Mesenchymal stem cell (in vitro differentiated cells and primary cell): ENCODE results near the gene TAOK3.

Source experiments
- DNase-seq: peaks from one replicate; pipeline ENCODE4 v3.0.0-alpha.2; 2013
- H2AFZ ChIP-seq: one replicate; pipeline ENCODE4 v1.6.1; 2013; ENCODE audit warnings: low read depth, mild to moderate bottlenecking, control low read depth, inconsistent platforms, low read length, moderate library complexity
- H2AK5ac ChIP-seq: 2 replicates; pipeline ENCODE4 v1.6.1; 2013; ENCODE audit warnings: low read length, moderate library complexity, mild to moderate bottlenecking, inconsistent platforms; ENCODE audit not compliant: severe bottlenecking
- H2BK120ac ChIP-seq: one replicate; pipeline ENCODE4 v1.6.1; 2013; ENCODE audit warnings: low read depth, mild to moderate bottlenecking, inconsistent platforms, low read length, moderate library complexity
- H2BK12ac ChIP-seq, 2 experiments: one replicate each; pipeline ENCODE4 v1.6.1; 2013; ENCODE audit warnings: inconsistent platforms in 2 of 2, low read length in 2 of 2, mild to moderate bottlenecking in 2 of 2, moderate library complexity in 2 of 2, control low read depth in 1 of 2
- H2BK15ac ChIP-seq: one replicate; pipeline ENCODE4 v1.6.1; 2013; ENCODE audit warnings: mild to moderate bottlenecking, low read depth, inconsistent platforms; ENCODE audit not compliant: poor library complexity, severe bottlenecking
- H2BK5ac ChIP-seq: 2 replicates; pipeline ENCODE4 v1.6.1; 2013; ENCODE audit warnings: low read depth, mild to moderate bottlenecking, low read length, control low read depth, inconsistent platforms; ENCODE audit not compliant: poor library complexity, severe bottlenecking
- H3K14ac ChIP-seq, 2 experiments: one replicate each; pipeline ENCODE4 v1.6.1; 2013; ENCODE audit warnings: inconsistent platforms in 2 of 2, low read length in 2 of 2, control low read depth in 1 of 2, mild to moderate bottlenecking in 1 of 2, moderate library complexity in 1 of 2
- H3K18ac ChIP-seq, 2 experiments: one replicate each; pipeline ENCODE4 v1.6.1; 2013; ENCODE audit warnings: inconsistent platforms in 2 of 2, low read length in 2 of 2, control low read depth in 1 of 2, low read depth in 1 of 2, mild to moderate bottlenecking in 1 of 2
- H3K23ac ChIP-seq, 2 experiments: one replicate each; pipeline ENCODE4 v1.6.1; 2013; ENCODE audit warnings: inconsistent platforms in 2 of 2, low read length in 2 of 2, mild to moderate bottlenecking in 2 of 2, moderate library complexity in 2 of 2, control low read depth in 1 of 2
- H3K27ac ChIP-seq: 2 replicates; pipeline ENCODE4 v1.5.1; 2013; ENCODE audit warnings: mild to moderate bottlenecking, moderate library complexity, low read length, control low read depth, inconsistent platforms; ENCODE audit not compliant: poor library complexity, severe bottlenecking
- H3K27me3 ChIP-seq, 2 experiments: 2 replicates each; pipeline versions ENCODE4 v1.6.1 to v1.7.0; 2013; ENCODE audit warnings: low read length in 2 of 2, mild to moderate bottlenecking in 2 of 2, moderate library complexity in 2 of 2, control low read depth in 1 of 2, inconsistent platforms in 1 of 2; ENCODE audit not compliant: control insufficient read depth in 1 of 2, insufficient read depth in 1 of 2
- H3K36me3 ChIP-seq, 2 experiments: 2 replicates each; pipeline versions ENCODE4 v1.6.1 to v1.7.0; 2013; ENCODE audit warnings: low read length in 2 of 2, control low read depth in 1 of 2, inconsistent platforms in 1 of 2, low read depth in 1 of 2, mild to moderate bottlenecking in 1 of 2; ENCODE audit not compliant: insufficient read depth in 2 of 2, control insufficient read depth in 1 of 2
- H3K4ac ChIP-seq, 2 experiments: one replicate each; pipeline ENCODE4 v1.6.1; 2013; ENCODE audit warnings: inconsistent platforms in 2 of 2, low read length in 2 of 2, mild to moderate bottlenecking in 2 of 2, moderate library complexity in 2 of 2, control low read depth in 1 of 2, low read depth in 1 of 2
- H3K4me1 ChIP-seq: 2 replicates; pipeline ENCODE4 v1.6.1; 2013; ENCODE audit warnings: low read depth, low read length, control low read depth; ENCODE audit not compliant: control insufficient read depth, insufficient read depth
- H3K4me2 ChIP-seq: 2 replicates; pipeline ENCODE4 v1.6.1; 2013; ENCODE audit warnings: low read length, mild to moderate bottlenecking, inconsistent platforms; ENCODE audit not compliant: poor library complexity, severe bottlenecking
- H3K4me3 ChIP-seq, 2 experiments: 2 replicates each; pipeline versions ENCODE4 v1.5.1 to v1.7.0; 2013; ENCODE audit warnings: low read length in 2 of 2, mild to moderate bottlenecking in 2 of 2, control low read depth in 1 of 2, low read depth in 1 of 2; ENCODE audit not compliant: insufficient read depth in 1 of 2
- H3K79me1 ChIP-seq: replicated peaks from 2 replicates; pipeline ENCODE4 v1.6.1; 2013; ENCODE audit warnings: mild to moderate bottlenecking, control low read depth, low read length, inconsistent platforms; ENCODE audit not compliant: poor library complexity, severe bottlenecking
- H3K9ac ChIP-seq: 2 replicates; pipeline ENCODE4 v1.7.0; 2013; ENCODE audit warnings: mild to moderate bottlenecking, low read length, moderate library complexity
- H3K9me3 ChIP-seq: 2 replicates; pipeline ENCODE4 v1.7.0; 2013; ENCODE audit warnings: mild to moderate bottlenecking, low read length; ENCODE audit not compliant: control insufficient read depth
- H4K8ac ChIP-seq: one replicate; pipeline ENCODE4 v1.6.1; 2013; ENCODE audit warnings: inconsistent platforms, mild to moderate bottlenecking, low read length, moderate library complexity
- H4K91ac ChIP-seq: one replicate; pipeline ENCODE4 v1.6.1; 2013; ENCODE audit warnings: mild to moderate bottlenecking, low read length, inconsistent platforms
- whole genome bisulfite sequencing: methylation state at CpG from one replicate; pipeline ENCODE4 v1.1.7; 2013; ENCODE audit warnings: mixed read lengths; 5-methylcytosine and 5-hydroxymethylcytosine counted together

TAOK3 gene

GRCh38 chr12:118145113-118145797, 227.5 kb downstream of the TAOK3 start:
- Histone ChIP-seq H3K4ac (no peak overlapping the region), H3K4me3 (no peak overlapping the region), H3K23ac (peak overlapping the region in 1 of 2 experiments; percentile 42), H2AK5ac (no peak overlapping the region), H4K91ac (no peak overlapping the region), H3K79me1 (peaks cover 20% of the 10 kb centered on the region), H3K36me3 (peaks cover 54 to 89% of the 10 kb centered on the region in 2 experiments), H3K27me3 (no peaks in the 10 kb centered on the region), H2AFZ (no peak overlapping the region), H4K8ac (no peak overlapping the region), H2BK5ac (no peak overlapping the region), H2BK12ac (no peak overlapping the region), H3K9me3 (no peaks in the 10 kb centered on the region), H3K18ac (no peak overlapping the region), H3K4me1 (no peaks in the 10 kb centered on the region), H3K4me2 (no peak overlapping the region), H3K9ac (no peak overlapping the region), H2BK120ac (no peak overlapping the region), H3K27ac (no peak overlapping the region), H3K14ac (no peak overlapping the region), H2BK15ac (no peak overlapping the region)
- DNase-seq, result no peak
- 95% methylated on average over 7 of the region's 7 CpGs for WGBS

GRCh38 chr12:118144499-118144898, 228.2 kb downstream of the TAOK3 start:
- no peak overlapping the region for H3K14ac ChIP-seq
- DNase-seq, result no peak
- peaks cover 21% of the 10 kb centered on the region for H3K79me1 ChIP-seq
- no peak overlapping the region for H3K4me3 ChIP-seq
- H3K36me3 ChIP-seq, result peaks cover 57 to 89% of the 10 kb centered on the region in 2 experiments
- H2BK5ac ChIP-seq, result no peak overlapping the region
- H3K23ac ChIP-seq, result no peak overlapping the region
- H3K27me3 ChIP-seq, result no peaks in the 10 kb centered on the region
- no peak overlapping the region for H3K18ac ChIP-seq
- no peak overlapping the region for H2BK15ac ChIP-seq
- no peak overlapping the region for H3K9ac ChIP-seq
- WGBS, result 97% methylated on average over 13 of the region's 13 CpGs
- no peaks in the 10 kb centered on the region for H3K9me3 ChIP-seq
- H3K4me1 ChIP-seq, result peaks cover 2% of the 10 kb centered on the region
- H4K8ac ChIP-seq, result no peak overlapping the region
- H3K4ac ChIP-seq, result no peak overlapping the region
- no peak overlapping the region for H2AK5ac ChIP-seq
- H2BK120ac ChIP-seq, result no peak overlapping the region
- H3K4me2 ChIP-seq, result no peak overlapping the region
- no peak overlapping the region for H2BK12ac ChIP-seq
- H4K91ac ChIP-seq, result no peak overlapping the region
- H2AFZ ChIP-seq, result no peak overlapping the region
- no peak overlapping the region for H3K27ac ChIP-seq

- Histone ChIP-seq H3K9me3 (no peaks in the 10 kb centered on the region), H2AFZ (no peak overlapping the region), H4K8ac (no peak overlapping the region), H3K4me1 (peaks cover 18% of the 10 kb centered on the region), H3K36me3 (peaks cover 49 to 75% of the 10 kb centered on the region in 2 experiments), H4K91ac (no peak overlapping the region), H3K4me3 (no peak overlapping the region), H2BK120ac (no peak overlapping the region), H3K4ac (no peak overlapping the region), H3K79me1 (peaks cover 18% of the 10 kb centered on the region), H3K9ac (no peak overlapping the region), H3K27me3 (no peaks in the 10 kb centered on the region), H2BK5ac (no peak overlapping the region), H3K23ac (no peak overlapping the region), H2BK12ac (no peak overlapping the region), H2AK5ac (no peak overlapping the region), H3K27ac (no peak overlapping the region), H2BK15ac (no peak overlapping the region), H3K4me2 (no peak overlapping the region), H3K18ac (no peak overlapping the region), H3K14ac (no peak overlapping the region)
- no peak for DNase-seq
- WGBS, result 99% methylated on average over 6 of the region's 8 CpGs
Measured at GRCh38 chr12:118140825-118141224, 231.9 kb downstream of the TAOK3 start.

GRCh38 chr12:118137148-118137678, 235.5 kb downstream of the TAOK3 start:
- Histone ChIP-seq H3K9me3 (no peaks in the 10 kb centered on the region), H3K27ac (no peak overlapping the region), H2BK12ac (no peak overlapping the region), H4K8ac (no peak overlapping the region), H3K4ac (no peak overlapping the region), H3K27me3 (no peaks in the 10 kb centered on the region), H2BK5ac (no peak overlapping the region), H3K36me3 (peaks cover 27 to 40% of the 10 kb centered on the region in 2 experiments), H3K4me2 (peak overlapping the region; percentile 64), H3K4me1 (peaks cover 20% of the 10 kb centered on the region), H4K91ac (no peak overlapping the region), H2AFZ (no peak overlapping the region), H2BK15ac (no peak overlapping the region), H3K9ac (peak overlapping the region; percentile 99), H3K23ac (no peak overlapping the region), H3K14ac (no peak overlapping the region), H3K18ac (no peak overlapping the region), H2BK120ac (no peak overlapping the region), H2AK5ac (peak overlapping the region; percentile 16), H3K79me1 (peaks cover 12% of the 10 kb centered on the region), H3K4me3 (peak overlapping the region; percentile 2 to 89)
- 80% methylated on average over 9 of the region's 10 CpGs for WGBS
- no peak for DNase-seq
